NCI-H748 treated with DMSO at 0.1 percent for 48 hours (cell line): Measurements from ENCODE around the gene PRKCH.

Experiments used
- DNase-seq: peaks from one replicate; lab custom pipeline; 2025; lab: John Stamatoyannopoulos, UW

PRKCH gene

GRCh38 chr14:61321385-61322010 lies at the start of gene PRKCH:
PRKCH (plus strand) TSS chr14:61321579; CDS start chr14:61322102, 523 bp downstream.
- DNase-seq = peak; percentile 19

GRCh38 chr14:61277232-61277631 lies 44.1 kb upstream of the PRKCH start:
- DNase-seq = no peak

GRCh38 chr14:61277784-61278183 lies 43.6 kb upstream of the PRKCH start:
- DNase-seq = no peak

- no peak for DNase-seq
These were observed 42.3 kb upstream of the PRKCH start for GRCh38 chr14:61279082-61279481.

GRCh38 chr14:61280092-61280525 lies 41.3 kb upstream of the PRKCH start:
- DNase-seq = peak; percentile 70

- peak; percentile 72 for DNase-seq
These were observed 40.7 kb upstream of the PRKCH start for GRCh38 chr14:61280526-61281185.

- DNase-seq = peak; percentile 91
These were observed 40.0 kb upstream of the PRKCH start, which contains the start of gene TMEM30B for GRCh38 chr14:61281186-61281947. TMEM30B (minus strand) TSS chr14:61281338; CDS start chr14:61281147, 191 bp downstream.

- DNase-seq = no peak
These were observed 39.5 kb upstream of the PRKCH start for GRCh38 chr14:61281948-61282275.

- DNase-seq = no peak
These were observed 38.6 kb upstream of the PRKCH start for GRCh38 chr14:61282746-61283145.

GRCh38 chr14:61284001-61284400 lies 37.4 kb upstream of the PRKCH start:
- no peak for DNase-seq

GRCh38 chr14:61285364-61285763 lies 36.0 kb upstream of the PRKCH start:
- no peak for DNase-seq

- no peak for DNase-seq
These were observed 34.2 kb upstream of the PRKCH start for GRCh38 chr14:61287196-61287595.

- no peak for DNase-seq
These were observed 33.2 kb upstream of the PRKCH start for GRCh38 chr14:61288228-61288627.

- DNase-seq = no peak
These were observed 32.7 kb upstream of the PRKCH start for GRCh38 chr14:61288720-61289119.

- no peak for DNase-seq
These were observed 30.7 kb upstream of the PRKCH start for GRCh38 chr14:61290701-61291100.

GRCh38 chr14:61296151-61296550 lies 25.2 kb upstream of the PRKCH start:
- no peak for DNase-seq

GRCh38 chr14:61296719-61297502 lies 24.5 kb upstream of the PRKCH start:
- peak; percentile 37 for DNase-seq

- no peak for DNase-seq
These were observed 23.8 kb upstream of the PRKCH start for GRCh38 chr14:61297581-61297980.

GRCh38 chr14:61298824-61299223 lies 22.6 kb upstream of the PRKCH start:
- DNase-seq = no peak

- no peak for DNase-seq
These were observed 21.2 kb upstream of the PRKCH start for GRCh38 chr14:61300209-61300608.

- no peak for DNase-seq
These were observed 20.6 kb upstream of the PRKCH start for GRCh38 chr14:61300754-61301153.

- no peak for DNase-seq
These were observed 16.7 kb upstream of the PRKCH start for GRCh38 chr14:61304688-61305087.
